Measurements from ENCODE around the gene PLAGL2. TPM values are rescaled to one million over a fixed set of nuclear protein-coding genes. Genes with fewer than 3 reads are reported as not detected.
"Not testable (repeated sequence)": the region's sequence is repeated elsewhere in the genome, so short reads cannot be mapped to it uniquely, and the experiment has no call there.

PLAGL2 gene
- total RNA-seq, 1 experiment from 2014 or later, result 5.8 TPM

GRCh38 chr20:32204205-32205109 lies 3.1 kb downstream of the PLAGL2 start:
- no peak for DNase-seq (ENCODE audit: low read depth)

GRCh38 chr20:32203356-32204204 lies 4.0 kb downstream of the PLAGL2 start:
- DNase-seq (ENCODE audit: low read depth), result no peak

GRCh38 chr20:32201977-32202363 lies 5.6 kb downstream of the PLAGL2 start:
- no peak for DNase-seq (ENCODE audit: low read depth)

- DNase-seq (ENCODE audit: low read depth), result no peak
Measured at GRCh38 chr20:32201296-32201976, 6.1 kb downstream of the PLAGL2 start.

GRCh38 chr20:32199006-32199405 lies 8.5 kb downstream of the PLAGL2 start:
- no peak for DNase-seq (ENCODE audit: low read depth)

- not testable (repeated sequence) for DNase-seq (ENCODE audit: low read depth)
Measured at GRCh38 chr20:32197136-32197535, 10.4 kb downstream of the PLAGL2 start.

- DNase-seq (ENCODE audit: low read depth), result not testable (repeated sequence)
Measured at GRCh38 chr20:32196613-32197012, 10.9 kb downstream of the PLAGL2 start.

- DNase-seq (ENCODE audit: low read depth), result no peak
Measured at GRCh38 chr20:32195581-32195980, 12.0 kb downstream of the PLAGL2 start.

- no peak for DNase-seq (ENCODE audit: low read depth)
Measured at GRCh38 chr20:32193996-32194395, 13.5 kb downstream of the PLAGL2 start.

- DNase-seq (ENCODE audit: low read depth), result not testable (repeated sequence)
Measured at GRCh38 chr20:32193336-32193735, 14.2 kb downstream of the PLAGL2 start.

GRCh38 chr20:32192698-32193097 lies 14.8 kb downstream of the PLAGL2 start:
- no peak for DNase-seq (ENCODE audit: low read depth)

- no peak for DNase-seq (ENCODE audit: low read depth)
Measured at GRCh38 chr20:32191873-32192272, 15.7 kb downstream of the PLAGL2 start.

- DNase-seq (ENCODE audit: low read depth), result no peak
Measured at GRCh38 chr20:32191422-32191821, 16.1 kb downstream of the PLAGL2 start.

- DNase-seq (ENCODE audit: low read depth), result no peak
Measured at GRCh38 chr20:32190616-32191415, 16.7 kb downstream of the PLAGL2 start.

- no peak for DNase-seq (ENCODE audit: low read depth)
Measured at GRCh38 chr20:32189691-32190615, 17.6 kb downstream of the PLAGL2 start.

- DNase-seq (ENCODE audit: low read depth), result no peak
Measured at GRCh38 chr20:32189123-32189410, 18.5 kb downstream of the PLAGL2 start.

- no peak for DNase-seq (ENCODE audit: low read depth)
Measured at GRCh38 chr20:32188376-32189122, 19.0 kb downstream of the PLAGL2 start.

- no peak for DNase-seq (ENCODE audit: low read depth)
Measured at GRCh38 chr20:32186506-32186905, 21.0 kb downstream of the PLAGL2 start.

GRCh38 chr20:32184961-32185603 lies 22.5 kb downstream of the PLAGL2 start:
- no peak for DNase-seq (ENCODE audit: low read depth)
